Activated CD4-positive, alpha-beta T cell treated with anti-CD3 and anti-CD28 coated beads for 36 hours (primary cell): Measurements from ENCODE around the gene PLEKHM3. TPM values are rescaled to one million over a fixed set of nuclear protein-coding genes. Genes with fewer than 3 reads are reported as not detected.

Source experiments
- ATAC-seq: fragments of 200-7000 bp; cut with Tn5 transposase; one replicate; pipeline ENCODE4 v1.10.0; 2021; ENCODE audit warnings: mild to moderate bottlenecking, moderate library complexity
- CTCF ChIA-PET: fragments of 350-600 bp; sonication (Branson Sonifier 250); formaldehyde crosslinking; loops from one replicate; lab custom pipeline; 2021; ENCODE audit warnings: antibody characterized with exemption; lab: Charles Lee
- POLR2A ChIA-PET: fragments of 350-600 bp; sonication (Branson Sonifier 250); formaldehyde crosslinking; loops from one replicate; lab custom pipeline; 2021; ENCODE audit warnings: antibody characterized with exemption, inconsistent platforms; lab: Charles Lee
- DNase-seq: peaks from one replicate; pipeline ENCODE4 v3.0.0-alpha.2; 2020
- H3K27ac Mint-ChIP-seq: one replicate; pipeline ENCODE4 v1.8.0; 2021; ENCODE audit warnings: mixed read lengths
- H3K27me3 Mint-ChIP-seq: one replicate; pipeline ENCODE4 v1.8.0; 2021; ENCODE audit warnings: mixed read lengths
- H3K36me3 Mint-ChIP-seq: one replicate; pipeline ENCODE4 v1.8.0; 2021; ENCODE audit warnings: low read depth, mixed read lengths
- H3K4me1 Mint-ChIP-seq: one replicate; pipeline ENCODE4 v1.8.0; 2021; ENCODE audit warnings: mixed read lengths
- H3K4me3 Mint-ChIP-seq: one replicate; pipeline ENCODE4 v1.8.0; 2021; ENCODE audit warnings: mild to moderate bottlenecking, moderate library complexity, mixed read lengths
- H3K9me3 Mint-ChIP-seq: one replicate; pipeline ENCODE4 v1.8.0; 2021; ENCODE audit warnings: low read depth, mixed read lengths
- intact Hi-C, 2 experiments: fragments of 100-400 bp; cut with DNase I in 1 of 2; cut with micrococcal nuclease in 1 of 2; formaldehyde crosslinking; loops; one replicate each; pipeline versions ENCODE4 v1.14.2 to v1.15.1; 2022 to 2024; cut with DNase I, micrococcal nuclease
- total RNA-seq, 2 experiments: library from RNA; stranded (reverse); gene quantifications; one replicate each; pipeline ENCODE4 v1.2.3, GENCODE V29; 2021

The PLEKHM3 gene
- total RNA-seq, 2 experiments from 2014 or later: 4.5 to 5.2 TPM

DNA sequence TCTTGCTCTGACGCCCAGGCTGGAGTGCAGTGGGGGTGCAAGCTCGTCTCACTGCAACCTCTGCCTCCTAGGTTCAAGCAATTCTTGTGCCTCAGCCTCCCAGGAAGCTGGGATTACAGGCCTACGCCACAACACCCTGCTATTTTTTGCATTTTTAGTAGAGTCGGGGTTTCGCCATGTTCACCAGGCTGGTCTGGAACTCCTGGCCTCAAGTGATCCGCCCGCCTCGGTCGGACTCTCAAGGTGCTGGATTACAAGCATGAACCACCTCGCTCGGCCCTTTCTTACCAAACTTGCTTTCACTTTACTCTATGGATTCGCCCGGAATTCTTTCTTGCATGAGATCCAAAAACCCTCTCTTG, 252.5 kb downstream of the PLEKHM3 start:
- Mint-ChIP-seq H3K4me1 (peaks cover 15% of the 10 kb centered on the region), H3K27me3 (peaks cover 20% of the 10 kb centered on the region), H3K36me3 (peaks cover 3% of the 10 kb centered on the region), H3K4me3 (no peak overlapping the region), H3K9me3 (no peaks in the 10 kb centered on the region), H3K27ac (no peak overlapping the region)
- DNase-seq (no peak), ATAC-seq (no peak)
- ChIA-PET POLR2A (interaction anchor here (0.7 kb wide), 1 partner anchor 217 kb away, joined by 3 read pairs; no protein-coding TSS in a partner anchor), CTCF (no interaction called here)
- intact Hi-C loops: loop anchor here in 1 of 2 experiments (5.0 kb wide), 1 partner anchor 484 kb away; the partner anchor contains the start of gene IDH1

DNA sequence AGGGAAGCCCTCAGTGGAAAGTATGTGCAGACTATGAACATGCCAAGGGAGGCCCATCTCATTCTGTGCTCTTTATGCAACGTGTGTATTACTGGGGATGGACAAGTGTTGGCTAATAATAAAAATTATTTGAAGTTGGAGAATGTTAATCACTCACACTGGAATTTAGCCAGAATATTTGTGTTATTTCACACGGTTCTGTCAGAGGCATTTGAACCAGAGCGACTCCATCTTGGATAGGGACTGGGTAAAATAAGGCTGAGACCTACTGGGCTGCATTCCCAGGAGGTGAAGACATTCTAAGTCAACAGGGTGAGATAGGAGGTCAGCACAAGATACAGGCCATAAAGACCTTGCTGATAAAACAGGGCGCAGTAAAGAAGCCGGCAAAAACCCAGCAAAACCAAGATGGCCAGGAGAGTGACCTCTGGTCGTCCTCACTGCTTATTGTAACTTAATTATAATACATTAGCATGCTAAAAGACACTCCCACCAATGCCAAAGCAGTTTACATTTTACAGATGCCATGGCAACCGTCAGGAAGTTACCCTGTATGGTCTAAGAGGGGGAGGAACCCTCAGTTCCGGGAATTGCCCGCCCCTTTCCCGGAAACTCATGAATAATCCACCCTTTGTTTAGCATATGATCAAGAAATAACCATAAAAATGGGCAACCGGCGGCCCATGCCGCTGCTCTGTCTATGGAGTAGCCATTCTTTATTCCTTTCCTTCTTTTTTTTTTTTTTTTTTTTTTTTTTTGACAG, 253.1 kb downstream of the PLEKHM3 start:
- POLR2A ChIA-PET: interaction anchor here (0.7 kb wide), 1 partner anchor 216 kb away, joined by 3 read pairs; no protein-coding TSS in a partner anchor
- peaks cover under 1% of the 10 kb centered on the region for H3K9me3 Mint-ChIP-seq
- peaks cover 4% of the 10 kb centered on the region for H3K36me3 Mint-ChIP-seq
- ATAC-seq (no peak), DNase-seq (peak; percentile 66)
- peaks cover 20% of the 10 kb centered on the region for H3K4me1 Mint-ChIP-seq
- H3K27ac Mint-ChIP-seq: no peak overlapping the region
- H3K4me3 Mint-ChIP-seq: no peak overlapping the region
- intact Hi-C loops: loop anchor here in 1 of 2 experiments (5.0 kb wide), 1 partner anchor 485 kb away; the partner anchor contains the start of gene IDH1
- CTCF ChIA-PET: no interaction called here
- H3K27me3 Mint-ChIP-seq: peaks cover 26% of the 10 kb centered on the region

DNA sequence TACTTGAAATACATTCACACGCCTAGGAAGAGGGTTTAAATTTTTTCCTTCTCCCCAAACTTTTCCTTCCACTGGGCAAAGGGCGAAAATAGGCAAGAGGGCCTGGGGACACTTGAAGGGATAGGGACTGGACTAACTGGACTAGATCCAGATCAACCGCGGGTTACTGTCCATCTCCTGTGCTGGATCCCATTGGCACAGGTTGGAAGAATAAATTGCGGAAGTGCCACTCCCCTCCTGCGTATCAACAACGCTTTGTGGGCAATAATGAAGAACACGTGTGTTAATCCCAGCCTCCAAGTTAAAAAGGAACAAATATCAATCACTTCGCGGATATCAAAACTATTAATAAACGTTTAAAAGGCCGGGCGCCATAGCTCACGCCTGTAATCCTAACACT, 253.9 kb downstream of the PLEKHM3 start:
- ATAC-seq (no peak), DNase-seq (no peak)
- H3K4me1 Mint-ChIP-seq: peaks cover 25% of the 10 kb centered on the region
- CTCF ChIA-PET: interaction anchor here (0.6 kb wide), 1 partner anchor 20 kb away, joined by 3 read pairs; no protein-coding TSS in a partner anchor
- no peak overlapping the region for H3K27ac Mint-ChIP-seq
- peaks cover 7% of the 10 kb centered on the region for H3K36me3 Mint-ChIP-seq
- H3K9me3 Mint-ChIP-seq: peaks cover 2% of the 10 kb centered on the region
- intact Hi-C loops: loop anchor here (2.0 to 5.0 kb wide), 4 partner anchors 61 to 486 kb away; partner anchors contain the start of genes CCNYL1 (in 1 of the 2), CREB1 (in 1 of the 2), IDH1 (in 1 of the 2) and PLEKHM3 (in 1 of the 2)
- H3K27me3 Mint-ChIP-seq: peaks cover 31% of the 10 kb centered on the region
- POLR2A ChIA-PET: no interaction called here
- H3K4me3 Mint-ChIP-seq: no peak overlapping the region

Other genes with a start within 250 kb of the PLEKHM3 start
- not detected for gene CRYGD, start 99.0 kb upstream of the PLEKHM3 start, total RNA-seq
- not detected for gene CRYGC, start 104.3 kb upstream of the PLEKHM3 start, total RNA-seq
- gene CRYGB, start 120.6 kb upstream of the PLEKHM3 start, total RNA-seq: not detected
- not detected for gene CRYGA, start 138.1 kb upstream of the PLEKHM3 start, total RNA-seq
- gene C2orf80, start 164.5 kb upstream of the PLEKHM3 start, total RNA-seq: not detected
- 10 to 100 TPM; 21.1 to 23.7 TPM for gene IDH1, start 229.5 kb upstream of the PLEKHM3 start, total RNA-seq
- 10 to 100 TPM; 19.3 to 21.5 TPM for gene PIKFYVE, start 240.7 kb upstream of the PLEKHM3 start, total RNA-seq